Skin of body (tissue), 2 donors: ENCODE results near the gene ANTXR1. TPM values are rescaled to one million over a fixed set of nuclear protein-coding genes. Genes with fewer than 3 reads are reported as not detected.

Source experiments
- DNase-seq: peaks from one replicate; lab custom pipeline; 2025; lab: John Stamatoyannopoulos, UW
- total RNA-seq: library from RNA; depleted of rRNA; stranded (reverse); fragments of >200 nt; gene quantifications from one replicate; pipeline ENCODE4 v1.2.3, GENCODE V29; 2014

The ANTXR1 gene
- total RNA-seq, 1 donor from 2014 or later = 110 TPM

- no peak for DNase-seq
These were observed 83.5 kb downstream of the ANTXR1 start for GRCh38 chr2:69096326-69097095.

GRCh38 chr2:69097148-69097610 lies 84.2 kb downstream of the ANTXR1 start:
- DNase-seq = peak; percentile 67

- DNase-seq = no peak
These were observed 85.1 kb downstream of the ANTXR1 start for GRCh38 chr2:69097891-69098655.

GRCh38 chr2:69099541-69099940 lies 86.6 kb downstream of the ANTXR1 start:
- DNase-seq = no peak

GRCh38 chr2:69100220-69100723 lies 87.3 kb downstream of the ANTXR1 start:
- DNase-seq = peak; percentile 72

- DNase-seq = no peak
These were observed 89.1 kb downstream of the ANTXR1 start for GRCh38 chr2:69102041-69102593.

- DNase-seq = peak; percentile 95
These were observed 90.4 kb downstream of the ANTXR1 start for GRCh38 chr2:69103419-69103818.

GRCh38 chr2:69104261-69104660 lies 91.3 kb downstream of the ANTXR1 start:
- DNase-seq = peak; percentile 86

- no peak for DNase-seq
These were observed 96.3 kb downstream of the ANTXR1 start for GRCh38 chr2:69109255-69109654.

GRCh38 chr2:69111076-69111475 lies 98.1 kb downstream of the ANTXR1 start:
- DNase-seq = peak; percentile 79

GRCh38 chr2:69113627-69114026 lies 100.6 kb downstream of the ANTXR1 start:
- DNase-seq = no peak

GRCh38 chr2:69114534-69114933 lies 101.6 kb downstream of the ANTXR1 start:
- DNase-seq = no peak

GRCh38 chr2:69116438-69116837 lies 103.5 kb downstream of the ANTXR1 start:
- peak; percentile 37 for DNase-seq

- peak; percentile 19 for DNase-seq
These were observed 105.6 kb downstream of the ANTXR1 start for GRCh38 chr2:69118609-69119008.

- no peak for DNase-seq
These were observed 106.3 kb downstream of the ANTXR1 start for GRCh38 chr2:69119104-69119894.

GRCh38 chr2:69122271-69122670 lies 109.3 kb downstream of the ANTXR1 start:
- DNase-seq = no peak

- no peak for DNase-seq
These were observed 110.2 kb downstream of the ANTXR1 start for GRCh38 chr2:69123182-69123581.

GRCh38 chr2:69124343-69124742 lies 111.4 kb downstream of the ANTXR1 start:
- DNase-seq = no peak

GRCh38 chr2:69125816-69126215 lies 112.8 kb downstream of the ANTXR1 start:
- DNase-seq = no peak

- no peak for DNase-seq
These were observed 113.4 kb downstream of the ANTXR1 start for GRCh38 chr2:69126341-69126740.

- DNase-seq = no peak
These were observed 118.5 kb downstream of the ANTXR1 start for GRCh38 chr2:69131452-69131851.
